CD4-positive, alpha-beta T cell treated with Interferon alpha-2 for 1 hour (primary cell): ENCODE data around the gene FGFBP2.
"Not testable (repeated sequence)": the region's sequence is repeated elsewhere in the genome, so short reads cannot be mapped to it uniquely, and the experiment has no call there.

Experiments
- DNase-seq, 2 donors: peaks; one replicate each; pipeline ENCODE4 v3.0.0-alpha.2; 2020 to 2022

Gene FGFBP2

DNA sequence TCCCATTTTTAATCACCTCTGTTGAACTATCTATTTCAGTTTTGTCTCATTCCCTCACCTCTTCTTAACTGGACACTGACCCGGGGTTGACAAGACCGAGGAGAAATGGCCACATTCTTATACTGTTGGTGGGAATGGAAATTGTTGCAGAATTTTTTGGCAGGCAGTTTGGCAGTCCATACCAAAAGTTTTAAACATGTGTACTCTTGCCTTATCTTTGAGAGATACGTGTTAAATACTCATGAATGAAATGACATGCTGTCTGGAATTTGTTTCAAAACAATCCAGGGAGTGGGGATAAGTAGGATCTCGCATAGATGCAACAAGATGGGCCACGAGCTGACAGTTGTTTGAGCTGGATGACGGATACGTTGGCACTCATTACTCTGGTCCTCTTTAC, 36.5 kb downstream of the FGFBP2 start:
- DNase-seq = no peak

DNA sequence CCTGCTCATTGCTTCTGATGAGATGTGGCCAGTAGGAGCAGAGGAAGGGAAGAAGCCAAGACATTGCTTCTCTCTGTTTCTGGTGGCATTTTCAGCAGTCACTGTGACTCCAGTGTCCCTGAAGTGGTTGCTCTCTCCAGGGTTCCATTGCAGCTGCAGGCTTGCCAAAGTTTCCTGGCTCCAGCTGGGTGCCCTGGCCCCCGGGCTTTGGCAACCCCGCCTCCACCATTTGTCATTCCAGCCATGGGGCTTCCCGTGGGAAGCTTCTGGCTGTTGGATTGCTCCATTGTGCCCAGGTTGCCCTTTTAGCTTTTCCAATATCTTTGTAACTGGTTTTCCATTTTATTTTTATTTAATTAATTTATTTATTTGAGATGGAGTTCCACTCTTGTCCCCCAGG, 37.1 kb downstream of the FGFBP2 start:
- no peak for DNase-seq

DNA sequence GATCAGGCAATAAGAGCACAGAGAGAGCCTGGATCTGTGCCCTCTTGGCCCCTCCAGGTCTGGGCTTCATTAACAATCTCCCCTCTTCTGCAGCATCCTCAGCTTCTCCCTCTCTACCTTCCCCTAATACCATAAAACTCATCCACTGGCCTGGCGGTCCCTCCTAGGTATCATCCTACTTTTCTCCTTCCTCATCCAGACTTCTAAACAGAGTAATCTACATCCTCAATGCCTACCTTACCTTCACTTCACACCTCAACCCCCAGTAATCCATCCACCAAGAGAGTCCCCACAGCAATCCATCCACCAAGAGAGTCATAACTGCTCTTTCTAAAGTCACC, 41.4 kb downstream of the FGFBP2 start:
- DNase-seq = no peak

DNA sequence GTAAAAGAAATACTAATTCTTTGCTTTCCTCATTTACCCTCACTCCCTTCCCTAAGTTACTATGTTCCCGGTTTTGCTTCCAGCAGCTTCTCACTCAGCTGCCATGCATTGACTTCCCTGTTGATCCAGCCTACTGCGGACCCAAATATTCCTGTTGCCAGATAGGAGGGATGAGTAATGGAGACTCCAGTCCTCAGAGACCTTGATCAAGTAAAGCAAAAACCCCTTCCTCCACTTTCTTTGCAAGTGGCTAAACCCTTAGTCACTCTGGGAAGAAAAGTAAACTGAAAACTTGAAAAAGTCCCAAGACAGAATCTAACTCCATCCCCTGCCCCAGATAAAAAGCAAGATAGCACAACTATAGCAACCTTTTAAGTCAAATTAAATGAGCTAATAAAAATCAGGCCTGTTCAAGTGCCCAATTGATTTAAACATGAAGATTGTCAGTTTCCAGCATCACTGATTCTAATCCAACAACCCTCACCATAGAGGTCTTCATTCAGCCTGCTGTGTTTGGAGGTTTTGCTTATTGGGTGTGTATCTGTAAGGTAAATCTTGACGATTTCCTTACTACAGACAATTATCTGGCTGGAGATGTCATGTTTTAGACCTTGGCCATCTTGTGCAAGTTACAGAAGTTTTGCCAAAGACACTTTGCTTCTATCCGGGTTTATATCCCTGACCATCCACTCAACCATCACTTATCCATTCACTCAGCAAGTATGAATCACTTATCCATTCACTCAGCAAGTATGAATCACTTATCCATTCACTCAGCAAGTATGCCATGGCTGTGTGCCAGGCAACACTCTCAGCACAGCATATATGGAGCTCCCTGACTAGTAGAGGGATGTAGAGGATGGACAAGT, 42.0 kb downstream of the FGFBP2 start:
- no peak for DNase-seq

- no peak for DNase-seq
These were observed 44.4 kb downstream of the FGFBP2 start for GRCh38 chr4:15918484-15919129.

DNA sequence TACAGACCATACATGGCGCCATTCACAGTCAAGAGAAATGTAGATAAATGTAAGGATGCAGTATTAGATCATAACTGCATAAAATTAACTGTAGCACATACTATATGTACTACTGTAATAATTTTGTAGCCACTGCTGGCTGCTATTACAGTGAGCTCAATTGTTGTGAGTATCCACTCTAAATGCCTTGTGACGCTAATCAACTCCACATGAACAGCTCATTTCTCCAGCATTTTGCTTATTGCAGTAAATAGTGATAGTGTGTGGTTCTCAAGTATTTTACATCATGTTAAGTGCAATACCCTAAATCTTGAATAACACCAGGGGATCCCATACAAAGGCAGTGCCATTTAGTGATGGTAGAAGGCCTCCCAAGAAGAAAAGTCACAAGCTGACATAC, 45.7 kb downstream of the FGFBP2 start:
- DNase-seq = no peak

GRCh38 chr4:15916358-15916757, 46.6 kb downstream of the FGFBP2 start:
- DNase-seq = not testable (repeated sequence)

DNA sequence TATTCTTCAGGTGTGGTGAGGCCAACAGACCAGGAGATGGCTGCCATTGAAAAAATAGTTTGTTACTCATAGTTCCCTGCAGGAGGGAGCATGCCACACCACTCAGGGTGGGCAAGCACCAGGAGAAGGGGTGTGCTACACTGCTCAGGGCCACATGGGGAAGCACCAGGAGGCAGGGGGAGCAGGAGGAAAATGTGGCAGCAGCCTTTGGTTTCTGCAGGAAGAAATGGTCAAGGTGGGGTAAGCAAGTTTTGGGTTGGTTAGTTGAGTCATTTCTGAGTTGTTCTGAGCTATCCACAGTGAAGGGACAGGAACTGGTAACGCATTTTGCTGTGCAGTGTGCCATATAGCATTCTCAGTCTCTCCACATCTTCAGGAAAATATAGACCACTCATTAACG, 48.2 kb downstream of the FGFBP2 start:
- no peak for DNase-seq

- no peak for DNase-seq
These were observed 48.7 kb downstream of the FGFBP2 start for GRCh38 chr4:15914291-15914690.

GRCh38 chr4:15913631-15913970, 49.4 kb downstream of the FGFBP2 start:
- no peak for DNase-seq

- no peak for DNase-seq
These were observed 49.9 kb downstream of the FGFBP2 start for GRCh38 chr4:15912961-15913630.

- no peak for DNase-seq
These were observed 50.7 kb downstream of the FGFBP2 start for GRCh38 chr4:15912236-15912635.
